ENCODE measurements around the gene SLIT2.

Gene SLIT2

GRCh38 chr4:20297783-20298182 is 46.1 kb downstream of the SLIT2 start:
- DNase-seq (ENCODE audit: low read depth) = peak; percentile 58
- no peak overlapping the region for H3K4me3 ChIP-seq (ENCODE audit: low read depth, low read length)
- no peak for TF ChIP-seq CTCF (IDR thresholded peaks at IDR 0.05; ENCODE audit: control insufficient read depth, extremely low read depth, insufficient read depth)

- TF ChIP-seq CTCF (IDR thresholded peaks at IDR 0.05; ENCODE audit: control insufficient read depth, extremely low read depth, insufficient read depth) = no peak
- no peak for DNase-seq (ENCODE audit: low read depth)
Measured at GRCh38 chr4:20298455-20298854, 46.8 kb downstream of the SLIT2 start.

DNA sequence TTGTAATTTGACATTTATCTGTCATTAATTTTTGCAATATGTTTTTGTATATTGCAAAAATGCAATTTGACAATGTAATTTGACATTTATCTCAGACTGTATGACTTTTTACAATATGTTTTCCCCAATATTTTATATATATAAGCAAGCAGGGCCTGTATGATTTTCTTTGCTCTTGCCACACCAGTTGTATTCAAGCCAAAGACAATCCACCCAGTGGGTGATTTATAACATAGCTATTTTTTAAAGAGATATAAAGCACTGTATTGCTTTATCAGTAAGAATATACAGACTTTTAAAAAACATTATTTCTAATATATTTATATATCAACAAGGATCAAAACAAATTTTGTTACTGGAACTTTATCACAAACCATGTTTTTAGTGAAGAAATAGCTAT is 47.3 kb downstream of the SLIT2 start:
- no peak for TF ChIP-seq CTCF (IDR thresholded peaks at IDR 0.05; ENCODE audit: control insufficient read depth, extremely low read depth, insufficient read depth)
- DNase-seq (ENCODE audit: low read depth) = no peak
- H3K4me3 ChIP-seq (ENCODE audit: low read depth, low read length) = no peak overlapping the region

More at GRCh38 chr4:20298455-20298854, 46.8 kb downstream of the SLIT2 start:
- H3K4me3 ChIP-seq (ENCODE audit: low read depth, low read length) = no peak overlapping the region

DNA sequence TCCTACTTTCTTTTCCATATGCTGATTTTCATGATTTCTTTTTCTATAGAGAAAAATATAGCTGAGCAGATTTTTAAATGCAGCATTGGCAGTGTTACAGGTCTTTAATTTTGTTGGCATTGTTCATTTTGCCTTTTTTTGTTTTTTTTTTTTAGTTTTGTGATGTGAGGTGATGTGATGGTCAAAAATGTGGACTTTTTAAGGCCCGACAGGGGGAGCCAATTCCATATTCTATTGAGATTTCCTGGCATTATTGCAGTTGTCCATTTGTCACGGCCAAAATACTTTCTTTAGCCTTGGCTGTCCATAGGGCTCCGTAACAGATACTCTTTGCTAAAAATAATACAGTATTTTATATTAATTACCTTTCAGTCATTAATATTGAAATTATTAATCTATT is 47.8 kb downstream of the SLIT2 start:
- H3K4me3 ChIP-seq (ENCODE audit: low read depth, low read length) = no peak overlapping the region
- peak; percentile 42 for TF ChIP-seq CTCF (IDR thresholded peaks at IDR 0.05; ENCODE audit: control insufficient read depth, extremely low read depth, insufficient read depth)
- DNase-seq (ENCODE audit: low read depth) = no peak

DNA sequence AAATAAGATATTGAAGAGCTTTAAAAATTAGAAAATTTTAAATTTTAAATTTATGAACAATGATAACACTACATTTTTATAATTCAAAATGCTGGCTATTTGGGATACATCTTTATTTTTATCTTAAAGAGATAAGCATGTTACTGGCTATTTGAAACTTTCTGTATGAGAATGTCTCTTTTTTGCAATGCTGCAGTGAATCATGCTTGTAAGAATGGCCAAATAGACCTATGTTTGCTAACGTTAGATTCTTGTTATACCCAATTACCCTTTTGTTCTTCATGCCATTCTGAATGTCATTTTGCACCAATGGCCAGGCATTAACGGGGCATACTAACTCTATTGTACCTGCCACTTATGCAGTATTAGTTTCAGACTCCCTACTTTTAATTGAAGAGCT is 49.5 kb downstream of the SLIT2 start:
- no peak for DNase-seq (ENCODE audit: low read depth)

More for the DNA sequence above, 49.5 kb downstream of the SLIT2 start:
- H3K4me3 ChIP-seq (ENCODE audit: low read depth, low read length) = no peak overlapping the region
- no peak for TF ChIP-seq CTCF (IDR thresholded peaks at IDR 0.05; ENCODE audit: control insufficient read depth, extremely low read depth, insufficient read depth)
